K562 (cell line): ENCODE results near the gene THYN1. TPM values are rescaled to one million over a fixed set of nuclear protein-coding genes. Genes with fewer than 3 reads are reported as not detected.
A peak's percentile ranks its signal among the peaks of the same experiment; 100 is the strongest.

Source experiments
- ATAC-seq: fragments of 200-7000 bp; cut with Tn5 transposase; 3 replicates; pipeline ENCODE4 v1.9.1; 2020; ENCODE audit warnings: moderate library complexity
- BruUV-seq: library from RNA; stranded (reverse); fragments of 400-500 nt; replicated peaks from 2 replicates; lab custom pipeline; 2021; lab: Mats Ljungman, UMichigan
- CTCF ChIA-PET: fragments of 300-600 bp; formaldehyde crosslinking; extraction: SDS; loops from one replicate; lab custom pipeline; 2021; ENCODE audit warnings: low intra/inter-chr PET ratio; lab: Yijun Ruan, JAX
- POLR2A ChIA-PET: fragments of 300-600, 350-650 bp; sonication (Branson Sonifier 250); formaldehyde crosslinking; extraction: SDS; loops from one replicate; lab custom pipeline; 2021; ENCODE audit warnings: antibody characterized with exemption, inconsistent platforms; lab: Yijun Ruan, JAX
- DNase-seq, 4 experiments: peaks; one replicate each; pipeline versions ENCODE4 v3.0.0 to v3.0.0-alpha.2; 2011 to 2018; ENCODE audit warnings: low spot score in 3 of 4, mixed read lengths in 3 of 4; ENCODE audit errors: extremely low read depth in 1 of 4
- FAIRE-seq: peaks from 2 replicates; lab custom pipeline; 2011; peaks lifted over from hg19 to GRCh38; lab: Jason Lieb, UNC
- H2AFZ ChIP-seq: 2 replicates; pipeline ENCODE4 v1.6.0; 2011; ENCODE audit warnings: low read depth, low read length, control low read depth, inconsistent platforms
- H3K27ac ChIP-seq: fragments of 200-600 bp; 3 replicates; pipeline ENCODE4 v1.8.0; 2011; ENCODE audit warnings: low read depth, mild to moderate bottlenecking, control low read depth, inconsistent platforms, low read length, moderate library complexity, mixed read lengths; ENCODE audit errors: extremely low read depth
- H3K27me3 ChIP-seq, 2 experiments: fragments of 300-600 bp in 1 of 2; 2 replicates in 1 of 2; 3 replicates in 1 of 2; pipeline versions ENCODE4 v1.6.0 to v1.8.0; 2011; ENCODE audit warnings: inconsistent platforms in 2 of 2, low read length in 2 of 2, mild to moderate bottlenecking in 1 of 2, mixed read lengths in 1 of 2, moderate library complexity in 1 of 2; ENCODE audit not compliant: control insufficient read depth in 2 of 2, insufficient read depth in 2 of 2
- H3K36me3 ChIP-seq: fragments of 300-600 bp; 3 replicates; pipeline ENCODE4 v1.8.0; 2011; ENCODE audit warnings: mild to moderate bottlenecking, low read length, inconsistent platforms; ENCODE audit not compliant: control insufficient read depth, insufficient read depth
- H3K4me1 ChIP-seq, 2 experiments: fragments of 200-600 bp in 1 of 2; replicated peaks in 1 of 2; 2 replicates in 1 of 2; 3 replicates in 1 of 2; pipeline versions ENCODE4 v1.5.1 to v1.8.0; 2011; ENCODE audit warnings: inconsistent platforms in 2 of 2, low read length in 2 of 2, mild to moderate bottlenecking in 1 of 2, mixed read lengths in 1 of 2, moderate library complexity in 1 of 2; ENCODE audit not compliant: control insufficient read depth in 2 of 2, insufficient read depth in 2 of 2
- H3K4me2 ChIP-seq: 2 replicates; pipeline ENCODE4 v1.6.1; 2011; ENCODE audit warnings: low read length, control low read depth, inconsistent platforms, mixed read lengths; ENCODE audit not compliant: insufficient read depth
- H3K4me3 ChIP-seq: fragments of 200-600 bp; sonication (generic), shearing (Covaris generic); 2 replicates; pipeline ENCODE4 v1.5.1; 2016; ENCODE audit warnings: control low read depth, inconsistent platforms
- H3K79me2 ChIP-seq: fragments of 200-600 bp; 3 replicates; pipeline ENCODE4 v1.8.0; 2011; ENCODE audit warnings: low read length, inconsistent platforms; ENCODE audit not compliant: control insufficient read depth, insufficient read depth
- H3K9ac ChIP-seq, 2 experiments: 2 replicates each; pipeline versions ENCODE4 v1.6.0 to v1.6.1; 2011; ENCODE audit warnings: low read depth in 2 of 2, low read length in 2 of 2, control low read depth in 1 of 2, inconsistent platforms in 1 of 2, mild to moderate bottlenecking in 1 of 2, mixed read lengths in 1 of 2; ENCODE audit not compliant: insufficient read depth in 1 of 2
- H3K9me1 ChIP-seq: one replicate; pipeline ENCODE4 v1.6.0; 2011; ENCODE audit warnings: inconsistent platforms, mild to moderate bottlenecking, low read length, moderate library complexity; ENCODE audit not compliant: control insufficient read depth, insufficient read depth
- H3K9me3 ChIP-seq: replicated peaks from 2 replicates; pipeline ENCODE4 v1.5.1; 2011; ENCODE audit warnings: low read depth, low read length, inconsistent platforms; ENCODE audit not compliant: control insufficient read depth, insufficient read depth
- H4K20me1 ChIP-seq: replicated peaks from 2 replicates; pipeline ENCODE4 v1.6.1; 2011; ENCODE audit warnings: low read length, inconsistent platforms, mixed read lengths; ENCODE audit not compliant: control insufficient read depth, insufficient read depth
- C11orf30 ChIP-seq: fragments of 450-650 bp; IDR thresholded peaks from 2 replicates; pipeline ENCODE4 v1.6.1; 2016; ENCODE audit warnings: low read depth, mild to moderate bottlenecking
- COPS2 ChIP-seq: fragments of 450-650 bp; conservative IDR thresholded peaks from 2 replicates; pipeline ENCODE4 v1.6.1; 2016; ENCODE audit warnings: mild to moderate bottlenecking, moderate library complexity
- MAFF ChIP-seq: IDR thresholded peaks from 2 replicates; pipeline ENCODE4 v1.6.1; 2012; ENCODE audit warnings: low read length, improper control_type of control experiment
- MAFG ChIP-seq: fragments of 450-650 bp; conservative IDR thresholded peaks from 2 replicates; pipeline ENCODE4 v1.6.1; 2016; ENCODE audit warnings: missing genetic modification characterization, missing compliant biosample characterization
- MAFK ChIP-seq: IDR thresholded peaks from 2 replicates; pipeline ENCODE4 v1.6.1; 2011; ENCODE audit warnings: low read length, improper control_type of control experiment
- NFE2 ChIP-seq: IDR thresholded peaks from 2 replicates; pipeline ENCODE4 v1.6.1; 2014; ENCODE audit warnings: antibody characterized with exemption, low read depth
- SRF ChIP-seq, 2 experiments: fragments of 250-450, 450-650 bp in 1 of 2; sonication (Bioruptor Pico) in 1 of 2; sonication (generic) in 1 of 2; formaldehyde crosslinking; IDR thresholded peaks; 2 replicates each; pipeline versions ENCODE4 v1.5.0 to v1.5.1; 2020 to 2022; ENCODE audit warnings: mild to moderate bottlenecking in 1 of 2, missing genetic modification reagents in 1 of 2
- ZNF316 ChIP-seq: fragments of 450-650 bp; IDR thresholded peaks from 2 replicates; pipeline ENCODE4 v1.6.1; 2016
- WGBS: fragments of 100-300 bp; shearing (Covaris generic); methylation state at CpG from one replicate; pipeline ENCODE4 v1.1.6; 2016; ENCODE audit warnings: low coverage, mixed read lengths; ENCODE audit not compliant: insufficient coverage; ENCODE audit errors: missing lambda C conversion rate; 5-methylcytosine and 5-hydroxymethylcytosine counted together
- in situ Hi-C: fragments of 300-500 bp; cut with MboI; formaldehyde crosslinking; loops from 4 replicates; pipeline ENCODE4 v1.15.0; 2018; ENCODE audit warnings: inconsistent platforms, mixed read lengths
- intact Hi-C: fragments of 100-400 bp; cut with micrococcal nuclease; formaldehyde crosslinking; loops from 2 replicates; pipeline ENCODE4 v1.14.2; 2022
- polyA plus RNA-seq, 8 experiments: library from polyadenylated mRNA; depleted of rRNA in 4 of 8; stranded (reverse) in 5 of 8; unstranded in 3 of 8; fragments of >200 nt; fragmentation: Nextera tagmentation in 2 of 8; fragmentation: Illumina TruSeq in 1 of 8; extraction: Ambion mirVana in 2 of 8; extraction: Trizol in 1 of 8; gene quantifications; 2 replicates each; pipeline versions ENCODE4 v1.2.1 to v1.2.3, GENCODE V29; 2011 to 2014; ENCODE audit warnings: inconsistent platforms in 1 of 8, missing spikeins in 1 of 8
- total RNA-seq, 7 experiments: library from RNA; depleted of rRNA in 6 of 7; stranded (reverse); fragments of >200 nt in 6 of 7; fragmentation: Illumina TruSeq in 2 of 7; extraction: Trizol in 2 of 7; gene quantifications; 2 replicates each; pipeline versions ENCODE4 v1.2.1 to v1.2.3, GENCODE V29; 2011 to 2021; ENCODE audit warnings: low replicate concordance in 1 of 7

THYN1 gene
- total and polyA plus RNA-seq, 9 of the 15 experiments (the other 6 are each of a cell fraction or from before 2014, with no cell fraction given) = 54.9 to 279 (median 104) TPM

DNA sequence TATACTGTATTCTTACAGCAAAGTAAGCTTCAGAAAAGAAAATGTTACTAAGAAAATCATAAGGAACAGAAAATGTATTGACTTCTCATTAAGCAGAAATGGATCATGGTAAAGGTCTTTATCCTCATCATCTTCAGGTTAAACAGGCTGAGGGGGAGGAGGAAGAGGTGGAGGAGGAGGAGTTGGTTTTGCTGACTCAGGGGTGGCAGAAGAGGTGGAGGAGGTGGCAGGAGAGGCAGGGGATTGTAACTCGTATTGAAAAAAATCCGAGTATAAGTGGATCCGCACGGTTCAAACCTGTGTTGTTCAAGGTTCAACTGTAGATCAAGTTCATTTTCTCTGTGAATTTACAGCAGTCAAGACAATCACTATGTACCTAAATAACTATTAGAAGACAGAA, 36.0 kb upstream of the THYN1 start:
- Histone ChIP-seq H3K4me2 (peak overlapping the region; percentile 37; the same call in 1 of the 2 replicates), H3K9me3 (no peaks in the 10 kb centered on the region), H3K27me3 (peaks cover 12 to 36% of the 10 kb centered on the region in 2 experiments), H3K36me3 (no peaks in the 10 kb centered on the region), H3K4me1 (peaks cover 5 to 11% of the 10 kb centered on the region in 2 experiments; a peak in 3 of 5 replicates), H3K4me3 (no peak overlapping the region), H3K79me2 (no peaks in the 10 kb centered on the region), H4K20me1 (no peaks in the 10 kb centered on the region), H3K9me1 (no peaks in the 10 kb centered on the region), H3K27ac (peak overlapping the region; percentile 22; the same call in 2 of the 3 replicates), H2AFZ (peak overlapping the region; percentile 64), H3K9ac (no peak overlapping the region)
- intact Hi-C loops (no loop called here), in situ Hi-C loops (no loop called here)
- DNase-seq = no peak
- no peak for ATAC-seq
- TF ChIP-seq C11orf30 (peak; percentile 90), MAFK (peak; percentile 64; the same call in 1 of the 2 replicates), MAFG (tag) (peak; percentile 72), SRF (CRISPR knock-in tag; IDR thresholded peaks at IDR 0.05) (no peak), COPS2 (no peak), ZNF316 (peak; percentile 95), MAFF (peak; percentile 71), NFE2 (peak; percentile 58)
- 19% methylated on average over 4 of the region's 4 CpGs for WGBS
- peak; percentile 15 for FAIRE-seq
- CTCF ChIA-PET = no interaction called here
- POLR2A ChIA-PET = interaction anchor here (0.7 kb wide), 1 partner anchor 445 kb away, joined by 4 read pairs; no protein-coding TSS in a partner anchor
- BruUV-seq = no TSS peak
